Adrenal gland (tissue), 5 donors: ENCODE data around the gene SRSF11.

ENCODE experiments used
- POLR2A ChIP-seq, 2 donors: fragments of 450-650 bp; IDR thresholded peaks; one replicate each; pipeline ENCODE4 v1.6.1; 2017; ENCODE audit warnings: antibody characterized with exemption in 2 of 2, mild to moderate bottlenecking in 2 of 2, moderate library complexity in 1 of 2
- TF ChIP-seq, protein P1 (sequence below), 6 experiments: fragments of 450-650 bp in 4 of 6; fragments of 200-600 bp in 2 of 6; sonication (generic) in 1 of 6; IDR thresholded peaks; 1 replicate in 5 of 6; 2 replicates in 1 of 6; pipeline versions ENCODE4 v1.5.1 to v1.8.0; 2016 to 2021; ENCODE audit warnings: antibody characterized with exemption in 6 of 6, mild to moderate bottlenecking in 2 of 6, moderate library complexity in 1 of 6
- donor health status: DM: no; HTN: no; CAD: no.

DNA sequence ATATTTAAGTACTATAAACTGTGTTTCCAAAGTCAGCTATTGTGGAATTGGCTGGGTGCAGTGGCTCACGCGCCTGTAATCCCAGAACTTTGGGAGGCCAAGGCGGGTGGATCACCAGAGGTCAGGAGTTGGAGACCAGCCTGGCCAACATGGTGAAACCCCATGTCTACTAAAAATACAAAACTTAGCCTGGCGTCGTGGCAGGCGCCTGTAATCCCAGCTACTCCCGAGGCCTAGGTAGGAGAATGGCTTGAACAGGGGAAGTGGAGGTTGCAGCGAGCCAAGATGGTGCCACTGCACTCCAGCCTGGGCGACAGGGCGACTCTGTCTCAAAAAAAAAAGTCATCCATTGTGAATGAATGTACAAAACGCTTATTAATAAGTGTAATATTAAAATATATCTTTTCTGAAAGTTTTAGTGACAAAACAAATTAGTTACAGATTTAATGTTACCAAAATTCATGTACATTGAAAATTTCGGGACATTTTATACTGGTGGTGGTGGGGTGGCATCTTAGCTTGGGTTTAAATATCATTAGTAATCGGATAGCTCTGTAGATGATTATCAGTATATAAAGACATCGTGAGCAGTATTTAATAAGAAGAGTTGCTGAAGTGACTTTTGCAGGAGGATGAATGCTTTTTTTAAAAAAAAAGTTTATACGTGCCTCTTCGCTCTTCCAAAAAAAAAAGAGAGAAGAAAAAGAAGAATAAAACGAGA lies 503 bp upstream of the SRSF11 start:
- TF ChIP-seq, protein P1, sequence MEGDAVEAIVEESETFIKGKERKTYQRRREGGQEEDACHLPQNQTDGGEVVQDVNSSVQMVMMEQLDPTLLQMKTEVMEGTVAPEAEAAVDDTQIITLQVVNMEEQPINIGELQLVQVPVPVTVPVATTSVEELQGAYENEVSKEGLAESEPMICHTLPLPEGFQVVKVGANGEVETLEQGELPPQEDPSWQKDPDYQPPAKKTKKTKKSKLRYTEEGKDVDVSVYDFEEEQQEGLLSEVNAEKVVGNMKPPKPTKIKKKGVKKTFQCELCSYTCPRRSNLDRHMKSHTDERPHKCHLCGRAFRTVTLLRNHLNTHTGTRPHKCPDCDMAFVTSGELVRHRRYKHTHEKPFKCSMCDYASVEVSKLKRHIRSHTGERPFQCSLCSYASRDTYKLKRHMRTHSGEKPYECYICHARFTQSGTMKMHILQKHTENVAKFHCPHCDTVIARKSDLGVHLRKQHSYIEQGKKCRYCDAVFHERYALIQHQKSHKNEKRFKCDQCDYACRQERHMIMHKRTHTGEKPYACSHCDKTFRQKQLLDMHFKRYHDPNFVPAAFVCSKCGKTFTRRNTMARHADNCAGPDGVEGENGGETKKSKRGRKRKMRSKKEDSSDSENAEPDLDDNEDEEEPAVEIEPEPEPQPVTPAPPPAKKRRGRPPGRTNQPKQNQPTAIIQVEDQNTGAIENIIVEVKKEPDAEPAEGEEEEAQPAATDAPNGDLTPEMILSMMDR (IDR thresholded peaks at IDR 0.05), result no peak
- no peak for TF ChIP-seq POLR2A (IDR thresholded peaks at IDR 0.05)
